Measurements from ENCODE around the gene CXCL12.

- TF ChIP-seq GABPA (IDR thresholded peaks at IDR 0.05 in 1 of 2, conservative IDR thresholded peaks at IDR 0.05 in 1 of 2) (no peak), REST (IDR thresholded peaks at IDR 0.05) (no peak), ZBTB33 (IDR thresholded peaks at IDR 0.05) (no peak), CTCF (IDR thresholded peaks at IDR 0.05; ENCODE audit: low read depth, low read length, missing input control) (no peak), JUND (IDR thresholded peaks at IDR 0.05) (no peak), TAF1 (conservative IDR thresholded peaks at IDR 0.05) (no peak), RXRA (IDR thresholded peaks at IDR 0.05) (no peak), RAD21 (IDR thresholded peaks at IDR 0.05) (no peak), HNF4G (IDR thresholded peaks at IDR 0.05) (no peak), YY1 (IDR thresholded peaks at IDR 0.05) (no peak), EGR1 (IDR thresholded peaks at IDR 0.05; ENCODE audit: low read depth in 2 of 2) (no peak), ATF3 (IDR thresholded peaks at IDR 0.05) (no peak), FOXA1 (IDR thresholded peaks at IDR 0.05) (no peak)
Measured at GRCh38 chr10:44343843-44344242, 41.1 kb downstream of the CXCL12 start.
